ENCODE measurements around the gene CRIM1. TPM values are rescaled to one million over a fixed set of nuclear protein-coding genes. Genes with fewer than 3 reads are reported as not detected.
A peak's percentile ranks its signal among the peaks of the same experiment; 100 is the strongest.

The CRIM1 gene
- total RNA-seq, 2 experiments from 2014 or later = 11.8 to 12.6 TPM

DNA sequence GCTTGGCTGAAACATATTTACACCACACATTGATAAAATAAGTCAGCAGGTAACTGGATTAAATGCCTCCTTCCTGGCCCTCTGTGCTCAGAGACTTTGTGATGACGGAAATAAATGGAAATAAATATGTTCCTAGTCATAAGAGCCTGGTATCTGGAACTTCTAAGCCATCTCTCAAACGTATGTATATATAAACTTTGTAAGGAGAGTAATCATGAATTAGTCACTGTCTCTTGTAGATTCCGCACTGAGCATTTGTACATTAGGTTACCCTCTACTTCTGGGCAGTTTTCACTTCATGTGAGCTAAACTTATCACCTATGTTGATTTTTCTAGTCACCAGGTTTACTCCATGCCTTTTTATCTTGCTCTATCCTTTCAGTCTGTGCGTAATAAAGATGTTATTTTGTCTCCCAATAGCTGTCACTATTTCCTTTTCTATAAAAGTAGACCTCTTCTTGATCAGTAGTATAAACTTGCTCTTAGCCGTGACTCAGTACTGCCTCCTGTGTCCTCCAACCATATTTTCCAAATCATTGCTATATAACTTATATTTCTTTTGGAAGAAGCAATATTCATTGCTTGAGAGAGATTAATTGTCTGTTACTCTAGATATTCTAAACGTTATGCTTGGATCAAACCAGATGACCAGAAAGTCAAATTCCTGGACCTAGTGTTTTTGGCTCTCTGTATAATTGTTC, 189.2 kb downstream of the CRIM1 start:
- H3K36me3 Mint-ChIP-seq = peaks cover 25% of the 10 kb centered on the region
- peaks cover 6% of the 10 kb centered on the region for H3K4me1 Mint-ChIP-seq
- DNase-seq = no peak
- no peaks in the 10 kb centered on the region for H3K9me3 Mint-ChIP-seq
- H3K27me3 Mint-ChIP-seq = no peaks in the 10 kb centered on the region
- H3K27ac Mint-ChIP-seq = no peak overlapping the region
- H3K4me3 Mint-ChIP-seq = no peak overlapping the region

DNA sequence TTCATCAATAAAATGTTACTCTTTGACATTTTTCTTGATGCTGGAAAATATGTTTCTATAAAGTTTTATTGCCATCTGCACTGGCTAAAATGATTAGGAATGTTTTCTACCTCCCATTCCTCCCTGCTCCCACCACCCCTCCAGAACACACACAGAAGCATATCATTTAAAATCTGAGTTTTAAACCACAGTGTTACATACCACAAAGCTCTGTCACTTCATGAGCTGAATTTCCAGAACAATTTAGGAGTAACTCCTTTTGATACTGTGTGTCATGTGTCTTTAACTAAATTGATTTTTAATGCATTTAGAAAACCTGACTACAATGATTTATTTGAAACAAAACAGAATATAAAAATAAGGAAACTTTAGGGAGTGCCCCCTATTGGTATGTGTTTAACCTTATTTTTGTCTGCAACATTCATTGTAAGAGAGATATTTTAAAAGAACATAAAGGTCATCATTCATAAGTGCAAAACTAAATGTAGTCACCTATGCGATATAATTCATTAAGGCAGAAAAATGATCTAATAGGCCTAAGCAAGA, 190.4 kb downstream of the CRIM1 start:
- Mint-ChIP-seq H3K27me3 (no peaks in the 10 kb centered on the region), H3K9me3 (no peaks in the 10 kb centered on the region), H3K27ac (no peak overlapping the region), H3K4me3 (no peak overlapping the region), H3K36me3 (peaks cover 28% of the 10 kb centered on the region), H3K4me1 (peaks cover 10% of the 10 kb centered on the region)
- DNase-seq = no peak

DNA sequence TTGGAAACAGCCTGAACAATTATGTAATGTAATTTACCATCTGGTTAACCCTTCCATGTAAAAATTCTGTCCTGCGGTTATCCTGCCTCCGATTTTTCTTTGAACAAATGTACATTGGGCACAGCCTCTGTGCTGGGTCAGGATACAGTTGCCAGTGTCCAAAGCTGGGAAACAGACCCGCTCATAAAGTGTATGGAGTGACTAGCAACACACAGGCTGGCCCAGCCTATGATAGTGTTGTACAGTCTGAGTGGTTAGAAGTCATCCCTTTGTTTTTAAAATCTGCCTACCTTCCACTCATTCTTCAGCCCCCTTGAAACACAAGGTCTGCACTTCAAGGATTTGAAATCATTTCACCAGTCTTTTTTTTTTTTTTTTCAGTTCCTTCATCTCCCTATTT, 192.3 kb downstream of the CRIM1 start:
- Mint-ChIP-seq H3K27me3 (no peaks in the 10 kb centered on the region), H3K4me1 (peaks cover 10% of the 10 kb centered on the region), H3K36me3 (peaks cover 34% of the 10 kb centered on the region), H3K27ac (no peak overlapping the region), H3K9me3 (no peaks in the 10 kb centered on the region), H3K4me3 (no peak overlapping the region)
- no peak for DNase-seq

DNA sequence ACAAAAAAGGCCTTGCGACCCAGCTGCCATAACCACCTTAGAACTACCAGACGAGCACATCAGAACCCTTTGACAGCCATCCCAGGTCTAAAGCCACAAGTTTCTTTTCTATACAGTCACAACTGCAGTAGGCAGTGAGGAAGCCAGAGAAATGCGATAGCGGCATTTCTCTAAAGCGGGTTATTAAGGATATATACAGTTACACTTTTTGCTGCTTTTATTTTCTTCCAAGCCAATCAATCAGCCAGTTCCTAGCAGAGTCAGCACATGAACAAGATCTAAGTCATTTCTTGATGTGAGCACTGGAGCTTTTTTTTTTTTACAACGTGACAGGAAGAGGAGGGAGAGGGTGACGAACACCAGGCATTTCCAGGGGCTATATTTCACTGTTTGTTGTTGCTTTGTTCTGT, 193.6 kb downstream of the CRIM1 start:
- H3K27me3 Mint-ChIP-seq = no peaks in the 10 kb centered on the region
- peak overlapping the region; percentile 14 for H3K27ac Mint-ChIP-seq
- peaks cover 36% of the 10 kb centered on the region for H3K36me3 Mint-ChIP-seq
- H3K4me3 Mint-ChIP-seq = peak overlapping the region; percentile 46
- no peaks in the 10 kb centered on the region for H3K9me3 Mint-ChIP-seq
- peaks cover 10% of the 10 kb centered on the region for H3K4me1 Mint-ChIP-seq
- no peak for DNase-seq

DNA sequence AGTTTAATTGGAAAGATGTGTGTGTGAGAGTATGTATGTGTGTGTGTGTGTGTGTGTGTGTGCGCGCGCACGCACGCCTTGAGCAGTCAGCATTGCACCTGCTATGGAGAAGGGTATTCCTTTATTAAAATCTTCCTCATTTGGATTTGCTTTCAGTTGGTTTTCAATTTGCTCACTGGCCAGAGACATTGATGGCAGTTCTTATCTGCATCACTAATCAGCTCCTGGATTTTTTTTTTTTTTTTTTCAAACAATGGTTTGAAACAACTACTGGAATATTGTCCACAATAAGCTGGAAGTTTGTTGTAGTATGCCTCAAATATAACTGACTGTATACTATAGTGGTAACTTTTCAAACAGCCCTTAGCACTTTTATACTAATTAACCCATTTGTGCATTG, 194.4 kb downstream of the CRIM1 start:
- peaks cover 10% of the 10 kb centered on the region for H3K4me1 Mint-ChIP-seq
- H3K27me3 Mint-ChIP-seq = no peaks in the 10 kb centered on the region
- no peak overlapping the region for H3K27ac Mint-ChIP-seq
- no peak for DNase-seq
- H3K4me3 Mint-ChIP-seq = peak overlapping the region; percentile 11
- H3K36me3 Mint-ChIP-seq = peaks cover 34% of the 10 kb centered on the region
- no peaks in the 10 kb centered on the region for H3K9me3 Mint-ChIP-seq

DNA sequence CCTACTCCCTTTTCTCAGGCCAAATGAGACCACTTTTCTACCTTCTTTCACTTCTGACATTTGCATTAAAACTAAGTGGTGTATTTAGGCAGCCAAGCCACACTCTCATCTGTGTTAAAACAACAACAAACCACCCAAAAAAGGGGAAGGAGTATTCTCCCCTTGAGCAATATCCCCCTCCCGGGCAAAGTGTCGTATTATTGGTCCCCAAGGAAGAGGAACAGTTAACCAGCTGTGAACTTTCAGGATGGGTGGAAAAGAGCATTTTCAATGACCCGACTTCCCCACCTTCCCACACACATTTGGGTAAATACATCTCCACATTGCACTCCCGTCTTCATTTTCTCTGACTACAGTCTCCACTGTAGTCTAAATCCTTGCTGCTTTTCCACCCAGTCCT, 198.1 kb downstream of the CRIM1 start:
- no peak for DNase-seq
- no peaks in the 10 kb centered on the region for H3K9me3 Mint-ChIP-seq
- H3K4me1 Mint-ChIP-seq = peaks cover 10% of the 10 kb centered on the region
- H3K4me3 Mint-ChIP-seq = no peak overlapping the region
- no peaks in the 10 kb centered on the region for H3K27me3 Mint-ChIP-seq
- peaks cover 21% of the 10 kb centered on the region for H3K36me3 Mint-ChIP-seq
- no peak overlapping the region for H3K27ac Mint-ChIP-seq

DNA sequence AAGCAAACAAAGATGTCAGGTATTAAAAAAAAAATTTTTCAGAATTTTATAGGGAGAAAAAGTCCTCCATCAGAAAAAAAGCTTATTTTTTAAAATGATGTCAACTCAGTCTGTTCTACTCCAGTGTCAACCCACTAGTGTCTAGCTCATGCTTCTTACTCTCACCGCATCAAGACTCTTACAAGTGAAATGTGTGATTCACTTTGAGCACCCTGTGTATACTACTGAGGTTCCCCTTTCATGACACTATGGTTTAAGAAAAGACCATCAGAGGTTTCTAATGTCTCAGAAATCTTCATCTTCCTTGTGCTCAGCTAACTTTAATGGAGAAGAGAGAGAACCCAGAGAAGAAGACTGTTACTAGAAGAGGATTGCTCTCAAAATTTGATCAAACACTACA, 199.0 kb downstream of the CRIM1 start:
- Mint-ChIP-seq H3K4me3 (no peak overlapping the region), H3K36me3 (peaks cover 15% of the 10 kb centered on the region), H3K4me1 (peaks cover 5% of the 10 kb centered on the region), H3K27ac (no peak overlapping the region), H3K27me3 (no peaks in the 10 kb centered on the region), H3K9me3 (no peaks in the 10 kb centered on the region)
- DNase-seq = no peak

DNA sequence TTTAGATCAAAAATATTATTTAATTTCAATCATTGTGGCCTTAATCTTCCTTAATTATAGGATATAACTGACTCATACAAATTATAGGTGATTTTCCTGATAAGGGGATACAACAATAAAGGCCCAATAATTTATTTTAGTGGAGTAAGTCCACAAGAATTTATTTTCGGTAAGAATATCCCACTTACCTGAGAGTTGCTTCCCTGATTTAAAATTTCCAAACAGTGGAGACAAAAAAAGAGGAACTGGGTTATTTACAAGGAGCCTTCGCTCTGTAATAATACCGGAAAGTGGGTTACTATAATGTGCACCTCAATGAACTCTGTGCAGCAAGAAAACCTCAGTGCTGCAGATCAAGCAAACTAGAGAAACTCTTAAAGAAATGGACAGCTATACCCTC, 200.2 kb downstream of the CRIM1 start:
- no peaks in the 10 kb centered on the region for H3K27me3 Mint-ChIP-seq
- H3K36me3 Mint-ChIP-seq = peaks cover 15% of the 10 kb centered on the region
- H3K4me3 Mint-ChIP-seq = no peak overlapping the region

DNA sequence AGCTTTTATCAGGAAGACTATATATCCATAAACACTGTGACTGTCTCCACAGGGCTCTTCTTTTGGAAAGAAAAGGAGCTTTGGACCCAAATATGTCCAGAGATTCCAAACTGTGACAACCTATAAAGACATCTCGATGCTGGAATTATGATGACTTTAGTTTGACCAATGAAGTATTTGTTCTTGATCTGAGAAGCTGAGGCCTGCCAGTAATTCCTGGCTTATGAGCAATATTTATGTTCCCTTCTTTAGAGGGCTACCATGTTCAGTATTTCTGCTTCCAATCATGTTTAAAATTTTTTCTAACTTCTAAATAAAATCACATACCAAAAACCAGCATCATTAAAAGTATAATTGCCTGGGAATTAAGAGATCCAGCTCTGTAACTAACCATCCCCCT, 201.3 kb downstream of the CRIM1 start:
- no peak overlapping the region for H3K27ac Mint-ChIP-seq
- H3K9me3 Mint-ChIP-seq = no peaks in the 10 kb centered on the region
- H3K4me3 Mint-ChIP-seq = no peak overlapping the region
- no peaks in the 10 kb centered on the region for H3K4me1 Mint-ChIP-seq
- H3K27me3 Mint-ChIP-seq = no peaks in the 10 kb centered on the region
- peaks cover 17% of the 10 kb centered on the region for H3K36me3 Mint-ChIP-seq
- DNase-seq = no peak

More for the DNA sequence above, 200.2 kb downstream of the CRIM1 start:
- Mint-ChIP-seq H3K9me3 (no peaks in the 10 kb centered on the region), H3K4me1 (no peaks in the 10 kb centered on the region), H3K27ac (no peak overlapping the region)
- no peak for DNase-seq

DNA sequence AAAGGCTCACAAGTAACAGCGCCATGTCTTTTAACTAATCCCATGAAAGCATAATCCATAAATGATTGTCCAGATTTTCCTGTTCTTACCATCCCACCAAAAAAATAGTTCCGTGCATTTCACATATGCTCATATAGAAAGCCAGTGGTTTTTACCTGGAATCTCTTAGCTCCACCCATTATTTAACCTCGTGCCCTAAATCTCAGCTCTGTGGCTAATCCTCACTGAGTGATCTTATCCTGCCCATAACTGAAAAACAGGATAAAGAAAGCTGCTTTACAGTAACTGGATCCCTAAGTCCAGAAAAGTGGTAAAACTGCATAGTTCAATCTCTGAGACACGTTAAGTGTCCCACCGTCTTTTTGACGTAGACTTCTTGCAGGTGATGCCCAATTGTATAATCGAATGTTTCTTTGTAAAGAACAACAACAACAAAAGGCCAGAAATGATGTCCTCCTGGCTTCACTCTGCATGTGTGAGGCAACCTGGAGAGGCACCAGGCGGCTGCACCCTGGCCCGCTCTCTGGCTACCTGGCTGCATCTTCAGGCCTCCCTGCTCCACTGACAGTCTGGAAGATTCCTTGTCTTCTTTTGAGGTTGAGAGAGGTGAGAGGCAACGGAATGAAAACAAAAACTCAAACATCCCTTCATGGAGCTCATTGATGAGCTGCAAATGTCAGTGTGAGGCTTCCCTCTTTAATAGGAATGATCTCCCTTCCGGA, 203.8 kb downstream of the CRIM1 start:
- H3K4me3 Mint-ChIP-seq = no peak overlapping the region
- no peaks in the 10 kb centered on the region for H3K9me3 Mint-ChIP-seq
- no peak for DNase-seq
- H3K36me3 Mint-ChIP-seq = peaks cover 15% of the 10 kb centered on the region
- H3K27ac Mint-ChIP-seq = no peak overlapping the region
- H3K4me1 Mint-ChIP-seq = no peaks in the 10 kb centered on the region
- no peaks in the 10 kb centered on the region for H3K27me3 Mint-ChIP-seq

DNA sequence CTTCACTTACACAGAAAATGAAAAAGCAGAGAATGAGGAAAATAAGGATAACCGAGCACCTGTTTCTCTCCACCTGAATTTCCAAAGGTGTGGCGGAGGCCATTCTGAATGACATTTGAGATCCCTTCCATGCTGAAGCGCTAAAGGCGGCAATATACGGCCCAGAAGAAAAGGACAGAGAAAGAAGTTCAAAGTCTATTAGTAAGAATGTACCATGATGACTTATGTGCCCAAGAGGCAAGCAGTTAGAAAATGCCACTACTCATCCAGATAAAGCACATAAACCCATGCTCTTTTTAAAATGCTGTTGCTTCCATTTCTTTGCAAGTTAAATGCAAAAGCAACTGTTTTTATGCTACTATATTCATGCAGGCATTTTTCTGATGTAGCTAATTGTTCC, 205.1 kb downstream of the CRIM1 start:
- Mint-ChIP-seq H3K9me3 (no peaks in the 10 kb centered on the region), H3K27ac (no peak overlapping the region), H3K27me3 (no peaks in the 10 kb centered on the region), H3K4me3 (no peak overlapping the region), H3K4me1 (no peaks in the 10 kb centered on the region), H3K36me3 (peaks cover 13% of the 10 kb centered on the region)
- no peak for DNase-seq

DNA sequence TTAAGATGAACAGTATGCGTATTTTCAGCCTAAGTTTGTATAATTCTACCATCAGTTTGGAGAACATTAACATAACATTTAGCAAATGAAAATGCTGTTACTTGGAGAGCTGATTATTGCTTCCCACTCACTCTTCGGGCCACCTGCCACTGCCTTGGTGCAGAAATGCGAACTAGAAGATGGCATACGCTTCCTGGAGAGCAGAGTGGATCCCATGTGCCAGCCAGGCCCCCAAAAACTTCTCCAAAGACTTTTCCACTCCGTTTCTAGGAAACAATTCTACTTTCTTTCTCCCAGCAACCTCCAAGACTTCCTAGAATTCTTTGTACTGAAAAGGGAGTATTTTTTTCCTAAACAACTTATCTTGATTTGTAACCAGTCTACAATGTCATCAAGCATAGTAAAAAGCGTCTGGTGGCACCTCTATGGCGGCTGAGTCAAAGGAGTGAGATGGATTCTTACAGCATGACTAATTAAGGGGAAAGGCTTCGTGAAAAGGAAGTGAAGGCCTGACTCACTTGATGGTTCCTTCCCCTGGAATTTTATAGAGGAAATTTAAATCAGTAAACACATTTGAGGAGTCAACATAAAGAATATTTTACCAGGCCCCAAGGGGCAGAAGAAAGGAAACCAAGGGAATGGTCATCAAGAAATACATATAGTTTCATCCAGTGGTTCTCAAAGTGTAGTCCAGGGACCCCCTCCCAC, 205.8 kb downstream of the CRIM1 start:
- H3K27me3 Mint-ChIP-seq = no peaks in the 10 kb centered on the region
- no peak overlapping the region for H3K27ac Mint-ChIP-seq
- H3K36me3 Mint-ChIP-seq = peaks cover 13% of the 10 kb centered on the region
- no peak for DNase-seq
- no peak overlapping the region for H3K4me3 Mint-ChIP-seq
- H3K9me3 Mint-ChIP-seq = no peaks in the 10 kb centered on the region
- no peaks in the 10 kb centered on the region for H3K4me1 Mint-ChIP-seq

DNA sequence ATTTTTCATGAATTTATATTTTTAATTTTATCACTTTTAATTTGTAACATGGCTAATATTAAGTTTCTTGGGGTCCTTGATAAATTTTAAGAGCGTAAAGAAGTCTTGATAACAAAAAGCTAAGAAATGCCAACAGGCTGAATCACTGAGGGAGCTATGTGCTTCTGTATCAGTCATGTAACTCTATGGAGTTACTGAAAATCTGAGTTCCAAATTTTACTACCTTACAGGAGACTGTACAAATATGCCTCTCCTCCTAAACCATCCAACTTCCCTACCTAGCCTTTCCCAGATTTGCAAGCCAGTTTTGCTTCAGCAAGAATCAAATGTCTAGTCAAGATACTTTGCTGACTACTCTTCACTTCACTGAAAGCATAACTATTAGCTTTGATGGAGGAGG, 206.7 kb downstream of the CRIM1 start:
- Mint-ChIP-seq H3K27ac (no peak overlapping the region), H3K36me3 (peaks cover 19% of the 10 kb centered on the region)

DNA sequence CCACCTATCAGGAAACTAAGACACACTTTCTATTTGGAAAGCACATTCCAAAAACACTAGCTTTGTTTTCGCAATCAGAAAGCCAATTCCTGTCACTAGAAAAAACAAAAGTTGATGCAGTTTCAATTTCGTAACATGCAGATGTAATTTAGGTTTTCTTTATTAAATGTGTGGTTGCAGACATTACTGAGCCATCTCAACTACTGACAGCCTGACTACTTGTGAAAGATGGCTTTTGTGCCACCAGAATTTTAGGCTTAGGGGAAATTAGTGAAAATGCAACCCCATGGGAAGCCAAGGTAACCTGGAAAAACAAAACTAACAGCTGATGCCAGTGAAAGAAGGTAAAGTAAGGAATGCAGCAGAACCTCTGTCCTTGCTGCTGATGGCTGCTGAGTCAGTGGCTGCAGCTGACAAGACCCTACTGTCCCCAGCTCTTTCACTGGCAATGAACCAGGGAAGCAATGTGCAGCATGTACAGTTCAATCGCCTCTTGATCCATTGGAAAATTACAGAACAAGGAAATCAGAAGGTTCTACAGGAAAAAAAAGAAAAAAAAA, 207.5 kb downstream of the CRIM1 start:
- H3K36me3 Mint-ChIP-seq = peaks cover 19% of the 10 kb centered on the region
- H3K4me1 Mint-ChIP-seq = no peaks in the 10 kb centered on the region

More for the DNA sequence above, 206.7 kb downstream of the CRIM1 start:
- no peak for DNase-seq
- no peaks in the 10 kb centered on the region for H3K9me3 Mint-ChIP-seq
- H3K27me3 Mint-ChIP-seq = no peaks in the 10 kb centered on the region
- no peak overlapping the region for H3K4me3 Mint-ChIP-seq
- H3K4me1 Mint-ChIP-seq = no peaks in the 10 kb centered on the region

DNA sequence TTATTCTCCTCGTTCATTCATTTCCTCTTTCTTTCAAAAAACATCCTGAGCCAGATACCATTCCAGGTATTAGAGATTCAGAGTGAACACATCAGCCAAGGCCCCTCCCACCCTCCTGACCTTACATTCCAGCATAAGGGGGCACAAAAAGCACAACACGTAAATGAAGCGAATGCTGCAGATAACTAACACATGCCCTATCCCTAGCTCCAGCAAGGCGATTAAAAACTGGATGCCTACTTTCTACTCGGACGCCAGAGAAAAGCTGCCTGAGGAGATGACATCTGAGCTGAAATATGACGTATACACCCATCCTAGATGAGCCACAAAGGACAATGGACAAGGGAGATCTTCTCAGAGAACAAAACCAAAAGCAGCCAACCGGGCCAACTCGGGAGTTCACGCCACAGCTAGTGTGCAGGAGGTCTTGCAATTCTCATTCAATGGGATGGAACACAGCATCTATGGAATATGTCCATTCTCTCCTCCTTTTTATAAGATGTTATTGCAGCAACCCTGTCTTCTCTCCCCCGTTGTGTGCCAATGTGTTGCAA, 208.9 kb downstream of the CRIM1 start:
- Mint-ChIP-seq H3K36me3 (peaks cover 19% of the 10 kb centered on the region), H3K27me3 (no peaks in the 10 kb centered on the region), H3K4me3 (no peak overlapping the region), H3K9me3 (no peaks in the 10 kb centered on the region), H3K4me1 (no peaks in the 10 kb centered on the region), H3K27ac (no peak overlapping the region)
- DNase-seq = no peak

More for the DNA sequence above, 207.5 kb downstream of the CRIM1 start:
- no peak overlapping the region for H3K4me3 Mint-ChIP-seq
- DNase-seq = no peak
- H3K9me3 Mint-ChIP-seq = no peaks in the 10 kb centered on the region
- no peaks in the 10 kb centered on the region for H3K27me3 Mint-ChIP-seq
- no peak overlapping the region for H3K27ac Mint-ChIP-seq
